ENCODE data around the gene PSD. TPM values are rescaled to one million over a fixed set of nuclear protein-coding genes. Genes with fewer than 3 reads are reported as not detected.

Gene PSD
- total RNA-seq, 4 donors from 2014 or later: 0.22 to 3.4 (median 0.93) TPM

DNA sequence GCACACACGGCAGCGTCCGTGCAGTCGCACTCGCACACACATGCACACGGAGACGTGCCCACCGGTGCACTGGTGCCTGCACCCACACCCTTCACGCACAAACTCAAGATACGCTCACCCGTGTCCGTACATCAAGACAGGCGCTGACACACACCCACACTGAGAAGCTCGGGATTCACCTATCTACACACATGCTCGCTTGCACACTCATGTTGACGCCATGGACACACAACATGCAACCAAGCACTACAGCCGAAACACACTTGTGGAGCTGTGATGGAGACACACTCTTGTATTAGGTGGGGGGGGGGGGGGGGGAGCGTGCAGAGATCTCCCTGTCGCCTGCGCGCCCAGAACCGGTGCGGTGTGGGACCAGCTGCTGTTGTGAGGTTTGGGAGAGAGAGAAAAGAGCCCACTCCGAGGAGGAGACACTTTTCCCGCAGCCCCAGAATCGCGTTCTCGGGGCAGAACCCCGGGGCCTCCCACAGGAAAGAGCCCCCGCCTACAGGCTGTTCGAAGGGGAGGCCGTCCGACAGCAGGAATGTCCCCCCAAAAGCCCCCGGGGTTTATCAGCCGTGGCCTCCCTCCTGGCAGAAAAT, 23.7 kb downstream of the PSD start:
- peaks cover 0 to 23% (median 0%) of the 10 kb centered on the region in 3 donors for H3K36me3 ChIP-seq
- intact Hi-C loops (cut with DNase I): no loop called here
- DNase-seq: no peak
- H3K9me3 ChIP-seq: no peaks in the 10 kb centered on the region
- H3K27me3 ChIP-seq: no peaks in the 10 kb centered on the region
- H3K4me3 ChIP-seq: peak overlapping the region; percentile 65 to 78 (median 75)
- TF ChIP-seq POLR2A (IDR thresholded peaks at IDR 0.05): no peak
- TF ChIP-seq, protein P1, sequence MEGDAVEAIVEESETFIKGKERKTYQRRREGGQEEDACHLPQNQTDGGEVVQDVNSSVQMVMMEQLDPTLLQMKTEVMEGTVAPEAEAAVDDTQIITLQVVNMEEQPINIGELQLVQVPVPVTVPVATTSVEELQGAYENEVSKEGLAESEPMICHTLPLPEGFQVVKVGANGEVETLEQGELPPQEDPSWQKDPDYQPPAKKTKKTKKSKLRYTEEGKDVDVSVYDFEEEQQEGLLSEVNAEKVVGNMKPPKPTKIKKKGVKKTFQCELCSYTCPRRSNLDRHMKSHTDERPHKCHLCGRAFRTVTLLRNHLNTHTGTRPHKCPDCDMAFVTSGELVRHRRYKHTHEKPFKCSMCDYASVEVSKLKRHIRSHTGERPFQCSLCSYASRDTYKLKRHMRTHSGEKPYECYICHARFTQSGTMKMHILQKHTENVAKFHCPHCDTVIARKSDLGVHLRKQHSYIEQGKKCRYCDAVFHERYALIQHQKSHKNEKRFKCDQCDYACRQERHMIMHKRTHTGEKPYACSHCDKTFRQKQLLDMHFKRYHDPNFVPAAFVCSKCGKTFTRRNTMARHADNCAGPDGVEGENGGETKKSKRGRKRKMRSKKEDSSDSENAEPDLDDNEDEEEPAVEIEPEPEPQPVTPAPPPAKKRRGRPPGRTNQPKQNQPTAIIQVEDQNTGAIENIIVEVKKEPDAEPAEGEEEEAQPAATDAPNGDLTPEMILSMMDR (IDR thresholded peaks at IDR 0.05): no peak
- H3K27ac ChIP-seq: peak overlapping the region; percentile 91 to 99 (median 98)
- 0% methylated on average over 7 to 16 of the region's 35 CpGs for WGBS, 2 donors
- H3K4me1 ChIP-seq: peaks cover 33 to 62% (median 37%) of the 10 kb centered on the region in 3 donors

GRCh38 chr10:102394079-102394800, 24.3 kb downstream of the PSD start:
- peaks cover 30 to 55% (median 33%) of the 10 kb centered on the region in 3 donors for H3K4me1 ChIP-seq
- H3K27ac ChIP-seq: peak overlapping the region; percentile 91 to 99 (median 98)
- H3K36me3 ChIP-seq: peaks cover 0 to 23% (median 0%) of the 10 kb centered on the region in 3 donors
- H3K27me3 ChIP-seq: no peaks in the 10 kb centered on the region
- TF ChIP-seq, protein P1 (IDR thresholded peaks at IDR 0.05): peak in 4 of 6 experiments; percentile 35 to 98 (median 96)
- peak in 3 of 4 donors; percentile 50 to 82 (median 75) for TF ChIP-seq POLR2A (IDR thresholded peaks at IDR 0.05)
- peak; percentile 78 for DNase-seq
- peak overlapping the region; percentile 65 to 78 (median 75) for H3K4me3 ChIP-seq
- no peaks in the 10 kb centered on the region for H3K9me3 ChIP-seq
- 0% methylated on average over 2 to 9 of the region's 71 CpGs for WGBS, 2 donors
- intact Hi-C loops (cut with DNase I): no loop called here

GRCh38 chr10:102393411-102394078, 25.0 kb downstream of the PSD start:
- H3K27ac ChIP-seq: peak overlapping the region; percentile 91 to 99 (median 98)
- no peaks in the 10 kb centered on the region for H3K27me3 ChIP-seq
- H3K4me3 ChIP-seq: peak overlapping the region; percentile 65 to 78 (median 75)
- TF ChIP-seq POLR2A (IDR thresholded peaks at IDR 0.05): no peak
- TF ChIP-seq, protein P1 (IDR thresholded peaks at IDR 0.05): peak in 3 of 6 experiments; percentile 93 to 98 (median 98)
- peaks cover 24 to 48% (median 26%) of the 10 kb centered on the region in 3 donors for H3K4me1 ChIP-seq
- H3K9me3 ChIP-seq: no peaks in the 10 kb centered on the region
- H3K36me3 ChIP-seq: peaks cover 0 to 21% (median 0%) of the 10 kb centered on the region in 3 donors
- no peak for DNase-seq
- intact Hi-C loops (cut with DNase I): no loop called here
- 22 to 24% methylated on average over 27 of the region's 30 CpGs for WGBS, 2 donors

DNA sequence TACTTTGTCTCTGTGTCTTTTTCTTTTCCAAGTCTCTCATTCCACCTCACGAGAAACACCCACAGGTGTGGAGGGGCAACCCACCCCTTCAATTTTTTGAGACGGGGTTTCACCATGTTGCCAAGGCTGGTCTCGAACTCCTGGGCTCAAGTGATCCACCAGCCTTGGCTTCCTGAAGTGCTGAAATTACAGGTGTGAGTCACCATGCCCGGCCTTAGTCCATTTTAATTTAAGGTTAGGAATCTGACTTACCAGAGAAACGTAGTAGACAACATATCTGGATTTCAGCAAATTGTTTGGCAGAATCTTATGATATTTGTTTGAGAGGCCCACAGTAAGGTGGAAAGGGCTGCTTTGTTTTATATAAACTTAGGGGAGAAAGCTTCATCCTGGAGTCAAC, 26.3 kb downstream of the PSD start:
- no peaks in the 10 kb centered on the region for H3K27me3 ChIP-seq
- peaks cover 20 to 38% (median 20%) of the 10 kb centered on the region in 3 donors for H3K4me1 ChIP-seq
- no peaks in the 10 kb centered on the region for H3K9me3 ChIP-seq
- intact Hi-C loops (cut with DNase I): no loop called here
- no peak overlapping the region for H3K4me3 ChIP-seq
- WGBS, 2 donors: 76 to 78% methylated on average over 4 to 5 of the region's 5 CpGs
- no peak for DNase-seq
- TF ChIP-seq, protein P1 (IDR thresholded peaks at IDR 0.05): no peak
- no peak for TF ChIP-seq POLR2A (IDR thresholded peaks at IDR 0.05)
- H3K36me3 ChIP-seq: peaks cover 0 to 9% (median 0%) of the 10 kb centered on the region in 3 donors
- H3K27ac ChIP-seq: no peak overlapping the region

Data from esophagus squamous epithelium (tissue), 5 donors.